ENCODE data around the gene NT5DC2.
A peak's percentile ranks its signal among the peaks of the same experiment; 100 is the strongest.

The NT5DC2 gene

GRCh38 chr3:52533623-52534280 is at the start of gene NT5DC2:
Gene NT5DC2, minus strand, starts transcription at chr3:52533857. Its CDS starts 120 bp downstream, at chr3:52533737.
- peak; percentile 47 for DNase-seq (ENCODE audit: low spot score)

- DNase-seq (ENCODE audit: low spot score), result no peak
Measured at GRCh38 chr3:52574056-52574965, 40.7 kb upstream of the NT5DC2 start.

- DNase-seq (ENCODE audit: low spot score), result no peak
Measured at GRCh38 chr3:52572221-52572620, 38.6 kb upstream of the NT5DC2 start.

- no peak for DNase-seq (ENCODE audit: low spot score)
Measured at GRCh38 chr3:52570076-52570475, 36.4 kb upstream of the NT5DC2 start.

DNA sequence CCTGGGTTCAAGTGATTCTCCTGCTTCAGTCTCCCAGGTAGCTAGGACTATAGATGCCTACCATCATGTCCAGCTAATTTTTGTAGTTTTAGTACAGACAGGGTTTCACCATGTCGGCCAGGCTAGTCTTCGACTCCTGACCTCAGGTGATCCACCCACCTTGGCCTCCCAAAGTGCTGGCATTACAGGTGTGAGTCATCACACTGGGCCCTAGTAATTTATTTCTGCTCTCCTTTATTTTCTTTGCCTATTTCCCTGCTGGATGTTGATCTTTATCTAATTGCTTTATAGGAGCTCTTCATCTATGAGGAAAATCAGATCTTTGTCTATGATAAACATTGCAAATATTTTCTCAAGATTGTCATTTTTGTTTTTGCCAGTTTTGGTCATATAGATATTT is 34.4 kb upstream of the NT5DC2 start:
- no peak for DNase-seq (ENCODE audit: low spot score)

GRCh38 chr3:52563984-52564383 is 30.3 kb upstream of the NT5DC2 start:
- DNase-seq (ENCODE audit: low spot score), result no peak

DNA sequence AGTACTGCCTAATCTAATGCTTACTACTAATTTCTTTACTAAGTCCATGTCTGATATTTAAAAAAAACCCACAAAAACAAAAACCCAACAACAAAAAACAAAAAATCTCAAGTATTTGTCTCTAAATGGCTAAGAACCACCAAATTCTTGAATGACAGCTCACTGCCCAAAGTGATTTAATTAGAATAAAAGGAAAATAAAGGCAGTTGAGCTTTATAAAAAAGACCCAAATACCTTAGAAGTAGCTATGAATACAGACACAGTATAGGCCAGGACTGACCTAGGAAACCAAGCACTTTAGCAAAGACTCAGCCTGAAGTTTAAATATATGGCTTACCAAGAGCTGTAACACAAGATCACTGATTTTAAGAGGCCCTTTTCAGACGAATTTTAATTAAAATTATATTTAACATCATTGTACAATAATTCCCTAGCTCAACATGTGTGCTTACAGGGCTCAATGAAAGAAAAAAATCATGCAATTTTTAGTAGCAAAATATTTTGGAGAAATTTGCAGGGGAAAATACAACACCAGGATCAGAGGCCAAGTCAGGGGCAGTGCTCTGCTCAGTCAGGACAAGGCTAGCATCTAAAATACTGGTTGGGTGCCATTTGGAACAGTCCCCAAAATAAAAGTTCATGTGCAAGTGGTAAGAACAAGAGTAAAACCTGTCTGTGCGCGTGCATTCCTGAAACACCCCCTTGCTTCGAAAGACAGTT is 27.5 kb upstream of the NT5DC2 start:
- DNase-seq (ENCODE audit: low spot score), result no peak

- no peak for DNase-seq (ENCODE audit: low spot score)
Measured at GRCh38 chr3:52558436-52558835, 24.8 kb upstream of the NT5DC2 start.

- DNase-seq (ENCODE audit: low spot score), result no peak
Measured at GRCh38 chr3:52557011-52557960, 23.6 kb upstream of the NT5DC2 start.

DNA sequence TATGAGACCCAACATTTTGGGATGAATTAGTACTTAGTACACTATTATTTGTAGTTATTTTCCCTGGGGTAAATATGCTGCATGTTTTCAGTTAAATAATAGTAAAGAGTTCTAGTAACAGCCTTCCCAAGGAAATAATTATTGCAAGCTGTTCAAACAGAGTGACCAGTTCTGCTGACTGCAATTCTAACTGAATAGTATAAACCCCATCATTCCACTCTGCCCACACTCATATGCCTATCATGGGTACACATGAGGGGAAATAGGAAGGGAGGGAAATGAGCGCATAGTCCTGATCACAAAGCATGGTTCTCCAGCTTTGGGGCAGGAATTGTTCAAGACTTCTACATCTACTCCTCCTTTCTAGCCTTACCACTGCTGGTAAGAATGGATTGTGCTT is 21.4 kb upstream of the NT5DC2 start:
- DNase-seq (ENCODE audit: low spot score), result no peak

DNA sequence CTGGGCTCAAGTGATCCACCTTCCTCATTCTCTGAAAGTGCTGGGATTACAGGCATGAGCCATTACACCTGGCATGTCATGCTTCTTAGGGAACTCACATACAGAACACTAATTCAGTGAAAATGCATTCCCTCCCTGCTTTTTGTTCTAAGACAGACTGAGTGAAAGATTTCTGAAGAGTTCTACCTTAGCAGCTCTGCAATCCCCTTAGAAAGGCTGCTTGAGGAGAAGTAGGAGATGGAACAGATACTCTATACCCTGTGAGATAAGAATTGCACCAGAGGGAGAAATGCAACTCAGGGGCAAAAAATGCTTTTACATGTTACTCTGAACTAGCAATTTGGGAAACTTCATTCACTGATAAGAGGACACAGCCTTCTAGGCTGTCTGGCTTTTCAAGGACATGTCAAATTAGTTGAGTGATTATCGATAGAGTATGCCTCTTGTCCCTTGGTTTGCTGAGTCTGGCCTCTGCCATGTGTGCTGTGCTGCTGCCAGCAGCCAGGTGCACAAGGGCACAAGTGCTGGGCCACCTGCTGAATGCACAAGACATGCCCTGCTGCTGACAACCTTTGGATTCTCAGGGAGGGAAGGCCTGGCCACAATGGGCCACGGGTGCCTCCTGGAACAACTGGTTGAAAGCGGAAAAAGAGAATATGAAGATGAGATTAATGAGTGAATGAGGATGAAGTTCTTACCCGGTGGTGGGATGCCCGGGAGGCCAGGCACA is 20.5 kb upstream of the NT5DC2 start:
- DNase-seq (ENCODE audit: low spot score), result peak; percentile 27

DNA sequence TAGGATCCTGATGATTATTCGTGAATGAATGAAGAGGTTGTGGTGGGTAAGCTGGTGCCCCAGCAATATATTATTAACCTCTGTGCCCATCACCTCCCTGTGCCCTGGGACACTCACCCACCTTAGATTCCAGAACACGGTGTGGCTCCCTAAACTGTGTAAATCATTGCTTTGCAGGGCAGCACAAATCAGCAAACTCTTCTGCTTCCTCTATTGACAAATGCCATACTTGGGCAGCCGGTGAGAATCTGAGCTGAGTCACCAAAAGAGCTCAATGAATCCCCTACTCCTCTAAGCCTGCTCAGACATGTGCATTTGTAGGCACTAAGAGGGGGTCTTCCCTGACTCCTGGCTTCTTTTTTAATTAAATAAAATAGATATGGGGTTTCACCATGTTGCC is 18.4 kb upstream of the NT5DC2 start:
- no peak for DNase-seq (ENCODE audit: low spot score)

- DNase-seq (ENCODE audit: low spot score), result no peak
Measured at GRCh38 chr3:52551118-52551517, 17.5 kb upstream of the NT5DC2 start.

GRCh38 chr3:52547143-52547542 is 13.5 kb upstream of the NT5DC2 start:
- no peak for DNase-seq (ENCODE audit: low spot score)

DNA sequence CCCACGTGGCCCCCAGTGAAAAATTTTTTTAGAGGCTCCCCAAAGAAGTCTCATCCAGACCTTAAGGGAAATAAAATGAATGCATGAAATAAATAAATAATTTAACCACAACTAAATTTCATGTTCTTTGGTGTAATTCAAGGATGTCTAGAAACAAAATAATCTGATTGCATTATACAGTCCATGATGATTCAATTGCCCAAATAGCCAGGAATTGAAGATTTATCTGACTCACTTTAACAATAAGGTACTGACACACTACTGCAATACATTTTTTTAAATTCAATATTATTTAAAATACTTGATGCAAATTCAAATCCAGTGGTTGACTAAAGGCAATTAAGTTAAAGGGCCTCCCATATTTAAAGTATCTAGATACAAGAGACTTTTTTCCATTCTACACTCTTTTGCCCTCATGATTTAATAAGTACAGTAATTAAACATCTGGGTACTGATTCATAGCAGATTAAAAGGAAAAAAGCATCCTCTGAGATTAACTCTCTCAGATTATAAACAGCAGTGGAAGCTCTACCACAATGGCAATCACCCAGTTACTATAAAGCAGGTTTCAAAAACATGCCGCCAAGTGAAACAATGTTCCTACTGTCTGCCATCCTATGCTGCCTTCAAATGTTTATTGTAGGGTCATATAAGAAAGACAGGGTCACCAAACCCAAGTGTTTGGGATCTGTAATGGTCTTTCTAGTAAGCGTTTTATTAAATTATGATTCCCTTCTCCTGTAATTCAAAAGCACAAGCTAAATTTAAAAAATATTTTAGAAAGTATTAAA is 12.6 kb upstream of the NT5DC2 start:
- no peak for DNase-seq (ENCODE audit: low spot score)

GRCh38 chr3:52544937-52545336 is 11.3 kb upstream of the NT5DC2 start:
- DNase-seq (ENCODE audit: low spot score), result no peak

DNA sequence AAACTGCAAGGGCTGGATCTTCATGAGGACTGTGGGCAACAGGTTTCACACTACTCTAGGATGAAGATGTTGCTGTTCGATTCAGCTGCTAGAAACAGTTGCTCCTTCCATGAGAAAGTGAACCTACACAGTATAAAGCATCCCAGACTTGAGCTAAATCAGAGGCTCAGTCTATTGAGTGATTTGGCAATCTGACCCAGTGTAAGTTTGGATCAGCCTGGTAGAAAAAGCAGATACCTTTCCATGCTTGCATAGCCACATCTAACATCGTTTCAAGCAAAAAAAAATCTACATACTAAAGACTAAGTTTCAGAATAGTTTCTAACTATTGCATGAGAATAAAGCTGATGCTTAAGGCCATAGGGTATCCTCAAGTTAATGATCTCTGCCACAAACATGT is 7.4 kb upstream of the NT5DC2 start:
- DNase-seq (ENCODE audit: low spot score), result no peak

GRCh38 chr3:52539010-52539653 is 5.5 kb upstream of the NT5DC2 start:
- no peak for DNase-seq (ENCODE audit: low spot score)

- no peak for DNase-seq (ENCODE audit: low spot score)
Measured at GRCh38 chr3:52537726-52538421, 4.2 kb upstream of the NT5DC2 start.
